H1 (cell line): ENCODE results near the gene RFC3. TPM values are rescaled to one million over a fixed set of nuclear protein-coding genes. Genes with fewer than 3 reads are reported as not detected.

Source experiments
- CTCF ChIA-PET: fragments of 300-600 bp; sonication (Branson Sonifier 250); formaldehyde crosslinking; loops from one replicate; lab custom pipeline; 2021; ENCODE audit not compliant: partially characterized antibody; lab: Charles Lee
- POLR2A ChIA-PET: fragments of 300-600 bp; sonication (Branson Sonifier 250); formaldehyde crosslinking; loops from one replicate; lab custom pipeline; 2021; ENCODE audit warnings: inconsistent platforms; ENCODE audit not compliant: partially characterized antibody; lab: Charles Lee
- DNase-seq, 2 experiments: peaks; one replicate each; pipeline versions ENCODE4 v3.0.0 to v3.0.0-alpha.2; 2010 to 2022; ENCODE audit warnings: low spot score in 2 of 2, low read depth in 1 of 2, mixed read lengths in 1 of 2
- FAIRE-seq: peaks from 2 replicates; lab custom pipeline; 2011; peaks lifted over from hg19 to GRCh38; lab: Jason Lieb, UNC
- H2AFZ ChIP-seq: 2 replicates; pipeline ENCODE4 v1.8.1; 2012; ENCODE audit warnings: low read length, inconsistent platforms
- H2AK5ac ChIP-seq: 2 replicates; pipeline ENCODE4 v1.6.1; 2013; ENCODE audit warnings: low read depth, low read length
- H2BK120ac ChIP-seq: replicated peaks from 2 replicates; pipeline ENCODE3; 2013; ENCODE audit warnings: low read depth, low read length, inconsistent platforms
- H2BK12ac ChIP-seq: 2 replicates; pipeline ENCODE4 v1.6.1; 2013; ENCODE audit warnings: low read depth, low read length
- H2BK15ac ChIP-seq: 2 replicates; pipeline ENCODE4 v1.6.1; 2013; ENCODE audit warnings: low read length
- H2BK20ac ChIP-seq: 2 replicates; pipeline ENCODE4 v1.6.1; 2013; ENCODE audit warnings: low read length
- H2BK5ac ChIP-seq: 2 replicates; pipeline ENCODE4 v1.6.1; 2013; ENCODE audit warnings: low read depth, low read length
- H3K14ac ChIP-seq: 2 replicates; pipeline ENCODE4 v1.6.1; 2013; ENCODE audit warnings: inconsistent platforms; ENCODE audit not compliant: insufficient read length
- H3K18ac ChIP-seq: 2 replicates; pipeline ENCODE4 v1.6.1; 2013; ENCODE audit warnings: low read length; ENCODE audit errors: extremely low read depth
- H3K23ac ChIP-seq: 2 replicates; pipeline ENCODE4 v1.6.1; 2013; ENCODE audit warnings: inconsistent platforms; ENCODE audit not compliant: insufficient read length
- H3K23me2 ChIP-seq: 2 replicates; pipeline ENCODE4 v1.6.1; 2013; ENCODE audit warnings: low read depth, low read length
- H3K27ac ChIP-seq: 2 replicates; pipeline ENCODE4 v1.6.1; 2011; ENCODE audit warnings: low read depth, low read length, inconsistent platforms
- H3K27me3 ChIP-seq, 4 experiments: replicated peaks in 1 of 4; 1 replicate in 1 of 4; 2 replicates in 3 of 4; pipeline versions ENCODE4 v1.6.1 to v1.8.1; 2011 to 2013; ENCODE audit warnings: low read length in 3 of 4, mild to moderate bottlenecking in 3 of 4, inconsistent platforms in 2 of 4, mixed read lengths in 2 of 4, moderate library complexity in 1 of 4; ENCODE audit not compliant: control insufficient read depth in 3 of 4, insufficient read depth in 3 of 4; ENCODE audit errors: extremely low read depth in 1 of 4
- H3K36me3 ChIP-seq, 4 experiments: 2 replicates each; pipeline versions ENCODE4 v1.6.1 to v1.8.1; 2011 to 2013; ENCODE audit warnings: mild to moderate bottlenecking in 4 of 4, low read length in 3 of 4, moderate library complexity in 2 of 4, control low read depth in 1 of 4, inconsistent platforms in 1 of 4; ENCODE audit not compliant: insufficient read depth in 4 of 4, control insufficient read depth in 2 of 4
- H3K4ac ChIP-seq: replicated peaks from 2 replicates; pipeline ENCODE3; 2013; ENCODE audit warnings: low read length, low read depth, mixed read lengths, inconsistent platforms; ENCODE audit not compliant: insufficient read length
- H3K4me1 ChIP-seq, 4 experiments: replicated peaks in 1 of 4; 1 replicate in 1 of 4; 2 replicates in 3 of 4; pipeline versions ENCODE4 v1.6.1 to v1.8.1; 2011 to 2013; ENCODE audit warnings: low read length in 3 of 4, inconsistent platforms in 2 of 4, mixed read lengths in 1 of 4; ENCODE audit not compliant: insufficient read depth in 4 of 4, control insufficient read depth in 3 of 4
- H3K4me2 ChIP-seq, 2 experiments: 2 replicates each; pipeline versions ENCODE4 v1.6.1 to v1.8.1; 2011 to 2013; ENCODE audit warnings: low read depth in 2 of 2, low read length in 2 of 2, control low read depth in 1 of 2, inconsistent platforms in 1 of 2, mild to moderate bottlenecking in 1 of 2; ENCODE audit not compliant: insufficient read depth in 1 of 2
- H3K4me3 ChIP-seq, 4 experiments: fragments of 200-600, 300-600 bp in 1 of 4; sonication (generic), shearing (Covaris generic), sonication (Bioruptor Twin) in 1 of 4; 2 replicates each; pipeline versions ENCODE4 v1.5.1 to v1.8.1; 2011 to 2016; ENCODE audit warnings: low read length in 4 of 4, low read depth in 3 of 4, control low read depth in 2 of 4, inconsistent platforms in 2 of 4, mild to moderate bottlenecking in 2 of 4, mixed read lengths in 1 of 4, moderate library complexity in 1 of 4; ENCODE audit not compliant: insufficient read depth in 2 of 4; ENCODE audit errors: extremely low read depth in 1 of 4
- H3K56ac ChIP-seq: replicated peaks from 2 replicates; pipeline ENCODE3; 2013; ENCODE audit warnings: low read depth, mild to moderate bottlenecking, mixed read lengths, low read length, inconsistent platforms; ENCODE audit not compliant: insufficient read length
- H3K79me1 ChIP-seq: 2 replicates; pipeline ENCODE4 v1.6.1; 2013; ENCODE audit warnings: low read depth, low read length, control low read depth
- H3K79me2 ChIP-seq, 2 experiments: 2 replicates each; pipeline versions ENCODE4 v1.6.1 to v1.8.1; 2012 to 2013; ENCODE audit warnings: low read length in 2 of 2, mild to moderate bottlenecking in 2 of 2, inconsistent platforms in 1 of 2; ENCODE audit not compliant: insufficient read depth in 2 of 2, control insufficient read depth in 1 of 2
- H3K9ac ChIP-seq, 4 experiments: replicated peaks in 1 of 4; 1 replicate in 1 of 4; 2 replicates in 3 of 4; pipeline versions ENCODE4 v1.6.1 to v1.8.1; 2011 to 2013; ENCODE audit warnings: low read depth in 3 of 4, low read length in 3 of 4, control low read depth in 2 of 4, mild to moderate bottlenecking in 2 of 4, moderate library complexity in 2 of 4, inconsistent platforms in 1 of 4; ENCODE audit errors: extremely low read depth in 1 of 4
- H3K9me3 ChIP-seq, 2 experiments: 2 replicates each; pipeline versions ENCODE4 v1.6.1 to v1.8.1; 2012 to 2013; ENCODE audit warnings: mild to moderate bottlenecking in 2 of 2, moderate library complexity in 2 of 2, control low read depth in 1 of 2, inconsistent platforms in 1 of 2, low read depth in 1 of 2, low read length in 1 of 2, mixed read lengths in 1 of 2; ENCODE audit not compliant: insufficient read depth in 2 of 2
- H4K20me1 ChIP-seq, 2 experiments: replicated peaks in 1 of 2; 2 replicates each; pipeline versions ENCODE3 to v1.8.1; 2011 to 2013; ENCODE audit warnings: inconsistent platforms in 2 of 2, low read length in 2 of 2, mild to moderate bottlenecking in 1 of 2; ENCODE audit not compliant: insufficient read depth in 2 of 2, control insufficient read depth in 1 of 2
- H4K5ac ChIP-seq: 2 replicates; pipeline ENCODE4 v1.6.1; 2013; ENCODE audit warnings: low read length, low read depth, mixed read lengths, inconsistent platforms; ENCODE audit not compliant: insufficient read length
- H4K8ac ChIP-seq: 2 replicates; pipeline ENCODE4 v1.8.0; 2013; ENCODE audit warnings: mild to moderate bottlenecking, moderate library complexity, low read length, inconsistent platforms; ENCODE audit not compliant: insufficient read depth; ENCODE audit errors: extremely low read depth
- H4K91ac ChIP-seq: replicated peaks from 2 replicates; pipeline ENCODE3; 2013; ENCODE audit warnings: low read length, mixed read lengths, inconsistent platforms; ENCODE audit not compliant: insufficient read length
- YY1 ChIP-seq: IDR thresholded peaks from 2 replicates; pipeline ENCODE4 v1.6.1; 2011; ENCODE audit warnings: low read depth, mild to moderate bottlenecking, low read length
- ZNF274 ChIP-seq: IDR thresholded peaks from 2 replicates; pipeline ENCODE4 v1.7.0; 2012; ENCODE audit warnings: low read length, borderline replicate concordance; ENCODE audit errors: extremely low read depth
- WGBS, 2 experiments: shearing (Covaris generic) in 1 of 2; methylation state at CpG; one replicate each; pipeline versions ENCODE4 v1.1.6 to v1.1.7; 2013 to 2015; ENCODE audit warnings: low lambda C conversion rate in 2 of 2, mixed read lengths in 2 of 2, inconsistent platforms in 1 of 2, low coverage in 1 of 2, missing lambda C conversion rate in 1 of 2; ENCODE audit not compliant: insufficient replicate concordance in 2 of 2, insufficient coverage in 1 of 2, insufficient read length in 1 of 2; ENCODE audit errors: extremely low coverage in 1 of 2, missing lambda C conversion rate in 1 of 2; 5-methylcytosine and 5-hydroxymethylcytosine counted together
- polyA plus RNA-seq, 7 experiments: library from polyadenylated mRNA; depleted of rRNA in 3 of 7; stranded (reverse) in 5 of 7; unstranded in 2 of 7; fragments of >200 nt in 5 of 7; fragments of 200-250 nt in 2 of 7; gene quantifications; 1 replicate in 5 of 7; 2 replicates in 1 of 7; 4 replicates in 1 of 7; pipeline versions ENCODE4 v1.2.1 to v1.2.3, GENCODE V29; 2011 to 2013; ENCODE audit warnings: missing spikeins in 2 of 7, mixed read lengths in 2 of 7
- total RNA-seq: library from RNA; stranded (reverse); fragmentation: NEBNext Ultra II Directional; extraction: Animal tissue kit (Norgen Biotek cat#: 25700); gene quantifications from 2 replicates; pipeline ENCODE4 v1.2.1, GENCODE V29; 2021

The RFC3 gene
- total and polyA plus RNA-seq, 2 of the 8 experiments (the other 6 are each of a cell fraction or from before 2014, with no cell fraction given), result 26.4 to 45.6 TPM

DNA sequence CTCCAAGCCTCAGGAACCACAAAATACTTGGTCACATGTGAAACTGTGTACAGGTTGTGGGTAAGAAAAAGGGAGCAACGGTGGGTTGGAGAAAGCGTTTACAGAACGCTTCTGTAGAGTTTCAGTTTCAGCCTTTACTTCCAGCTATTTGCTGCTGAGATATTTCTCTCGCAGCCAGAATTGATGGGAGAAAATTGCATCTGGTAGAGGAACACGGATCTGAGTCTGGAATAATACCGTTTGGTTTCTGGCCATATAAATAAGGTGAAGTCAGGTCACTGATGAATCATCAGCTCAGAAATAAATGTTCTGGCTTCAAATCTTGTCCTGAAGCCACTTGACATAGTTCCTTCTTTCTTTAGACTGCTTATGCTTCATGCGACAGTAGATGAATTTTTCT is 20.3 kb upstream of the RFC3 start:
- H2BK120ac ChIP-seq, result no peak overlapping the region
- H4K91ac ChIP-seq, result no peak overlapping the region
- H3K4me3 ChIP-seq, result no peak overlapping the region
- H3K27me3 ChIP-seq, result no peaks in the 10 kb centered on the region
- FAIRE-seq (no peak), DNase-seq (no peak)
- H3K23ac ChIP-seq, result no peak overlapping the region
- no peak overlapping the region for H3K14ac ChIP-seq
- TF ChIP-seq YY1 (no peak), ZNF274 (no peak)
- TF ChIP-seq, all 59 proteins: peak for 0
- Histone ChIP-seq H3K23me2 (no peaks in the 10 kb centered on the region), H3K9ac (no peak overlapping the region), H3K56ac (no peak overlapping the region), H3K4me1 (peaks cover 0 to 3% (median 0%) of the 10 kb centered on the region in 4 experiments; a peak in 3 of 7 replicates), H4K5ac (no peak overlapping the region), H4K8ac (no peak overlapping the region), H3K9me3 (no peaks in the 10 kb centered on the region), H2AK5ac (no peak overlapping the region), H2BK5ac (no peak overlapping the region), H3K27ac (no peak overlapping the region), H3K4me2 (no peak overlapping the region), H2BK12ac (no peak overlapping the region), H3K4ac (no peak overlapping the region), H2BK20ac (no peak overlapping the region), H2AFZ (no peak overlapping the region), H3K79me1 (no peaks in the 10 kb centered on the region), H4K20me1 (no peaks in the 10 kb centered on the region), H3K79me2 (no peaks in the 10 kb centered on the region), H2BK15ac (no peak overlapping the region), H3K36me3 (no peaks in the 10 kb centered on the region), H3K18ac (no peak overlapping the region)
- ChIA-PET CTCF (interaction anchor here (0.6 to 1.4 kb wide), 3 partner anchors 10 to 1867 kb away, joined by 3 to 4 read pairs (median 3); no protein-coding TSS in a partner anchor), POLR2A (interaction anchor here (1.0 kb wide), 1 partner anchor 20 kb away, joined by 3 read pairs; the partner anchor contains the start of gene RFC3)
- 64% methylated on average over 7 of the region's 7 CpGs; no CpG with 5 or more reads in 1 of the 2 experiments for WGBS, 2 experiments
